GM23338 (cell line): Measurements from ENCODE around the gene CD86. TPM values are rescaled to one million over a fixed set of nuclear protein-coding genes. Genes with fewer than 3 reads are reported as not detected.
A peak's percentile ranks its signal among the peaks of the same experiment; 100 is the strongest.

ENCODE experiments used
- ATAC-seq: fragments of 200-7000 bp; cut with Tn5 transposase; 3 replicates; pipeline ENCODE4 v1.9.1; 2020
- DNase-seq: peaks from one replicate; pipeline ENCODE4 v3.0.0-alpha.2; 2015; ENCODE audit warnings: low spot score
- H2AFZ ChIP-seq: fragments of 200-600 bp; sonication (generic); 2 replicates; pipeline ENCODE4 v1.8.0; 2016; ENCODE audit warnings: antibody characterized with exemption, mild to moderate bottlenecking, moderate library complexity
- H3F3A ChIP-seq: fragments of 200-600 bp; sonication (generic); replicated peaks from 2 replicates; pipeline ENCODE4 v1.8.0; 2017; ENCODE audit warnings: antibody characterized with exemption, mixed run types, low read depth
- H3K27ac ChIP-seq: fragments of 200-600 bp; sonication (generic); 2 replicates; pipeline ENCODE4 v1.6.1; 2016; ENCODE audit warnings: low read depth
- H3K27me3 ChIP-seq: fragments of 200-600 bp; sonication (generic); 2 replicates; pipeline ENCODE4 v1.8.0; 2016; ENCODE audit warnings: mild to moderate bottlenecking, mixed run types, moderate library complexity; ENCODE audit not compliant: insufficient read depth
- H3K36me3 ChIP-seq: fragments of 200-600 bp; sonication (generic); 2 replicates; pipeline ENCODE4 v1.8.0; 2016; ENCODE audit warnings: mild to moderate bottlenecking; ENCODE audit not compliant: insufficient read depth
- H3K4me1 ChIP-seq: fragments of 200-600 bp; sonication (generic); 2 replicates; pipeline ENCODE4 v1.8.0; 2016; ENCODE audit warnings: mild to moderate bottlenecking, moderate library complexity; ENCODE audit not compliant: insufficient read depth
- H3K4me2 ChIP-seq: fragments of 200-600 bp; sonication (generic); 2 replicates; pipeline ENCODE4 v1.7.1; 2017; ENCODE audit warnings: mixed run types
- H3K4me3 ChIP-seq: fragments of 200-600 bp; sonication (generic); 2 replicates; pipeline ENCODE4 v1.6.1; 2016; ENCODE audit warnings: mixed run types
- H3K79me2 ChIP-seq: fragments of 200-600 bp; sonication (generic); replicated peaks from 2 replicates; pipeline ENCODE4 v1.8.0; 2017; ENCODE audit warnings: mild to moderate bottlenecking; ENCODE audit not compliant: insufficient read depth
- H3K9me2 ChIP-seq: fragments of 200-600 bp; sonication (generic); 2 replicates; pipeline ENCODE4 v1.8.0; 2017; ENCODE audit not compliant: insufficient read depth
- H4K20me1 ChIP-seq: fragments of 200-600 bp; sonication (generic); replicated peaks from 2 replicates; pipeline ENCODE4 v1.8.0; 2017; ENCODE audit warnings: mild to moderate bottlenecking; ENCODE audit not compliant: insufficient read depth
- H3K27ac Mint-ChIP-seq: 2 replicates; pipeline ENCODE4 v1.8.0; 2020; ENCODE audit warnings: inconsistent platforms, mild to moderate bottlenecking, moderate library complexity, mixed read lengths
- H3K27me3 Mint-ChIP-seq: 3 replicates; pipeline ENCODE4 v1.8.0; 2022; ENCODE audit warnings: low read depth, mild to moderate bottlenecking, moderate library complexity, mixed read lengths, inconsistent platforms; ENCODE audit not compliant: insufficient read depth, poor library complexity
- H3K36me3 Mint-ChIP-seq: 3 replicates; pipeline ENCODE4 v1.8.0; 2021; ENCODE audit warnings: low read depth, mild to moderate bottlenecking, inconsistent platforms, moderate library complexity, mixed read lengths
- H3K4me1 Mint-ChIP-seq: 3 replicates; pipeline ENCODE4 v1.8.0; 2020; ENCODE audit warnings: mild to moderate bottlenecking, inconsistent platforms, mixed read lengths
- H3K4me3 Mint-ChIP-seq: 3 replicates; pipeline ENCODE4 v1.8.0; 2021; ENCODE audit warnings: moderate library complexity, mild to moderate bottlenecking, inconsistent platforms, mixed read lengths
- H3K9me3 Mint-ChIP-seq: 3 replicates; pipeline ENCODE4 v1.8.0; 2020; ENCODE audit warnings: moderate library complexity, mild to moderate bottlenecking, inconsistent platforms, mixed read lengths
- CREB1 ChIP-seq: fragments of 250-450 bp; sonication (Bioruptor Pico); IDR thresholded peaks from 2 replicates; pipeline ENCODE4 v1.5.0; 2020; ENCODE audit warnings: low read depth, mild to moderate bottlenecking, moderate library complexity
- CTCF ChIP-seq, 2 experiments: fragments of 200-600 bp in 1 of 2; sonication (generic) in 1 of 2; conservative IDR thresholded peaks; 2 replicates each; pipeline versions ENCODE4 v1.5.1 to v1.6.1; 2016 to 2017; ENCODE audit warnings: antibody characterized with exemption in 2 of 2, low read depth in 2 of 2, mild to moderate bottlenecking in 2 of 2, moderate library complexity in 1 of 2
- ETS1 ChIP-seq: IDR thresholded peaks from 2 replicates; pipeline ENCODE4 v1.6.1; 2016; ENCODE audit warnings: antibody characterized with exemption
- EZH2 ChIP-seq: fragments of 200-600 bp; sonication (generic); IDR thresholded peaks from one replicate; pipeline ENCODE4 v1.8.0; 2017; ENCODE audit warnings: antibody characterized with exemption, mild to moderate bottlenecking, low read depth; ENCODE audit not compliant: unreplicated experiment
- EZH2phosphoT487 ChIP-seq: fragments of 200-600 bp; sonication (generic); IDR thresholded peaks from one replicate; pipeline ENCODE4 v1.8.1; 2018; ENCODE audit warnings: antibody characterized with exemption; ENCODE audit not compliant: unreplicated experiment
- JUNB ChIP-seq: IDR thresholded peaks from one replicate; pipeline ENCODE4 v1.6.1; 2016; ENCODE audit warnings: antibody characterized with exemption; ENCODE audit not compliant: unreplicated experiment
- NANOG ChIP-seq: IDR thresholded peaks from 2 replicates; pipeline ENCODE4 v1.6.1; 2016; ENCODE audit warnings: antibody characterized with exemption, borderline replicate concordance
- POLR2AphosphoS5 ChIP-seq: IDR thresholded peaks from 2 replicates; pipeline ENCODE4 v1.6.1; 2016; ENCODE audit warnings: antibody characterized with exemption, low read depth
- REST ChIP-seq: IDR thresholded peaks from one replicate; pipeline ENCODE4 v1.6.1; 2018; ENCODE audit warnings: antibody characterized with exemption; ENCODE audit not compliant: unreplicated experiment
- STAT1 ChIP-seq: IDR thresholded peaks from one replicate; pipeline ENCODE4 v1.6.1; 2016; ENCODE audit warnings: antibody characterized with exemption; ENCODE audit not compliant: unreplicated experiment
- ZNF114 ChIP-seq: fragments of 250-450 bp; sonication (Bioruptor Pico); IDR thresholded peaks from 2 replicates; pipeline ENCODE4 v1.5.0; 2020; ENCODE audit warnings: mild to moderate bottlenecking, moderate library complexity
- ZNF331 ChIP-seq: fragments of 250-450 bp; sonication (Bioruptor Pico); IDR thresholded peaks from 2 replicates; pipeline ENCODE4 v1.5.0; 2020; ENCODE audit warnings: low read depth, mild to moderate bottlenecking, moderate library complexity
- ZNF462 ChIP-seq: fragments of 250-450 bp; sonication (Bioruptor Pico); IDR thresholded peaks from 2 replicates; pipeline ENCODE4 v1.5.0; 2020; ENCODE audit warnings: mild to moderate bottlenecking, moderate library complexity
- polyA plus RNA-seq: library from polyadenylated mRNA; unstranded; fragments of >200 nt; fragmentation: Nextera tagmentation; extraction: Ambion mirVana; gene quantifications from 2 replicates; pipeline ENCODE4 v1.2.1, GENCODE V29; 2016
- total RNA-seq: library from RNA; depleted of rRNA; stranded (reverse); fragments of >200 nt; shearing (Covaris generic); gene quantifications from 2 replicates; pipeline ENCODE4 v1.2.3, GENCODE V29; 2014

Gene CD86
- total and polyA plus RNA-seq, 2 experiments from 2014 or later, result 0.97 TPM; not detected in 1

GRCh38 chr3:122100591-122101463 is 45.7 kb downstream of the CD86 start:
- H3K79me2 ChIP-seq, result no peaks in the 10 kb centered on the region
- TF ChIP-seq JUNB (no peak), POLR2AphosphoS5 (no peak), CREB1 (CRISPR knock-in tag) (no peak), ETS1 (no peak), NANOG (no peak), EZH2 (no peak), CTCF (conservative IDR thresholded peaks at IDR 0.05; ENCODE audit: low read depth in 2 of 2) (no peak), ZNF331 (CRISPR knock-in tag) (no peak), EZH2phosphoT487 (no peak), ZNF114 (CRISPR knock-in tag) (no peak), ZNF462 (CRISPR knock-in tag) (no peak), STAT1 (no peak), REST (no peak)
- H3K4me1 Mint-ChIP-seq, result peaks cover 8% of the 10 kb centered on the region
- no peaks in the 10 kb centered on the region for H3K4me1 ChIP-seq
- H3K4me3 ChIP-seq, result no peak overlapping the region
- H3F3A ChIP-seq, result no peaks in the 10 kb centered on the region
- no peaks in the 10 kb centered on the region for H3K27me3 ChIP-seq
- H3K36me3 Mint-ChIP-seq, result no peaks in the 10 kb centered on the region
- H3K27ac ChIP-seq, result no peak overlapping the region
- H3K9me2 ChIP-seq, result no peaks in the 10 kb centered on the region
- peak overlapping the region; percentile 74; the same call in 1 of the 2 replicates for H2AFZ ChIP-seq
- DNase-seq (peak; percentile 6), ATAC-seq (no peak)
- H3K4me2 ChIP-seq, result no peak overlapping the region
- no peaks in the 10 kb centered on the region for H3K36me3 ChIP-seq
- H3K4me3 Mint-ChIP-seq, result no peak overlapping the region
- H3K27me3 Mint-ChIP-seq, result no peaks in the 10 kb centered on the region
- H3K9me3 Mint-ChIP-seq, result no peaks in the 10 kb centered on the region
- H3K27ac Mint-ChIP-seq, result no peak overlapping the region
- no peaks in the 10 kb centered on the region for H4K20me1 ChIP-seq
